ENCODE measurements around the gene GOLGA8T.
"Not testable (repeated sequence)": the region's sequence is repeated elsewhere in the genome, so short reads cannot be mapped to it uniquely, and the experiment has no call there.

GOLGA8T gene

GRCh38 chr15:30192119-30192745 is 57.4 kb downstream of the GOLGA8T start:
- DNase-seq, result not testable (repeated sequence)

GRCh38 chr15:30192892-30193291 is 58.0 kb downstream of the GOLGA8T start:
- DNase-seq, result not testable (repeated sequence)
